Measurements from ENCODE around the gene CD3G. TPM values are rescaled to one million over a fixed set of nuclear protein-coding genes. Genes with fewer than 3 reads are reported as not detected.

CD3G gene
- total RNA-seq, 1 donor from 2014 or later, result not detected

DNA sequence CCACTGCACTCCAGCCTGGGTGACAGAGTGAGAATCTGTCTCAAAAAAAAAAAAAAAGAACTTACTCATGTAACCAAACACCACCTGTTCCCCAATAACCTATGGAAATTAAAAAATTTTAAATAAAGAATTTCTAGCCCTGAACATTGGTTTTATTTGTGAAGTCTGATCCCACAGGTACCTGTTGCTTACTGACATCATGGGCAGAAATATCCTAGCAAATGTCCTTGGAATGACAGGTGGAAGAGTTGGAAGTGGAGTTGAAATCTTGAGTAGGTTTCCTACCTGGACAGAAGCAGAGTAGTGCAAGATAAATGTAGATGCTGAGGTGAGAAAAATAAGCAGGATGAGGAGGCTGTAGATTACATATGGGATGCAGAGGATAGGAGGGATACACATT is 18.9 kb upstream of the CD3G start:
- no peak for DNase-seq (ENCODE audit: low read depth)

DNA sequence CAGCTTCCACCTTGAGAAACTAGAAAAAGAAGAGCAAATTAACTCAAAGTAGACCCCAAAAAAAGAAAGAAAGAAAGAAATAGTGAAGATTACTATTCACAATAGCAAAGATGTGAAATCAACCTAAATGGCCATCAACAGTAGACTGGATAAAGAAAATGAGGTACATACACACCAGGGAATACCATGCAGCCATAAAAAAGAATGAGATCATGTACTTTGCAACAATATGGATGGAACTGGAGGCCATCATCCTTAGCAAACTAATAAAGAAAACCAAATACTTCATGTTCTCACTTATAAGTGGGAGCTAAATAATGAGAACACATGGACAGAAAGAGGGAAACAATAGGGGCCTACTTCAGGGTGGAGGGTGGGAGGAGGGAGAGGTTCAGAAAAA is 15.4 kb upstream of the CD3G start:
- no peak for DNase-seq (ENCODE audit: low read depth)

DNA sequence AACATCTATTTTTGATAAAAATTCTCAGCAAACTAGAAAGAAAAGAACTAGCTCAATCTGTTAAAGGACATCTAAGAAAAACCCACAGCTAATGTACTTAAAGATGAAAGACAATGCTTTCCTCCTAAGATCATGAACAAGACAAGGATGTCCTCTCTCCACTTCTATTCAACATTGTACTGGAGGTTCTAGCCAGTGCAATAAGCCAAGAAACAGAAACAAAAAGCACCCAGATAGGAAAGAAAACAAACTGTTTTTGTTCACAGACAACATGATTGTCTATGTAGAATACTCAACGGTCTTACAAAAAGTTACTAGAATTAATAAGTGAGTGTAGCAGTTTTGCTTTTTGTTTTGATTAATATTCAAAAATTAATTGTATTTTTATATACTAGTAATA is 9.4 kb upstream of the CD3G start:
- DNase-seq (ENCODE audit: low read depth), result no peak

DNA sequence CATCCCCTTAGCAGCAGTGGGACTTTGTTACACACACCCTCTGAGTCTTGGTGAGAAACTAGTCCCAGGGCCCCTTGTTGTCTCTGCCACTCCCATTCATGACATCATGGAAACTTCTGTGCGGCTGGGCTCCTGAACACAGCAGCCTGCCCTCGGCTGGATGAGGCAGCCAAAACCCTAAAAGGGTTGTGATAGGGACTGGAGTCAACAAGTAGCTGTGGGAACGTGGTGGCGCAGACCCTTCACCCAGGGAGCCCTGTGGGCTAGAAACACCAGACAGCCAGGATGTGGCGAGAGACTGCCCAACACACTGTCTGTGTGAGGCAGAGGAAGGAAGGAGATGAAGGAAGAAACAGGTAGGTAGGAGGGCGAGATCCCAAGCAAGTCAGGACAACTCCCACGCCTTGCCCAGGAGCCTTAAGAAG is 5.5 kb upstream of the CD3G start:
- DNase-seq (ENCODE audit: low read depth), result no peak

DNA sequence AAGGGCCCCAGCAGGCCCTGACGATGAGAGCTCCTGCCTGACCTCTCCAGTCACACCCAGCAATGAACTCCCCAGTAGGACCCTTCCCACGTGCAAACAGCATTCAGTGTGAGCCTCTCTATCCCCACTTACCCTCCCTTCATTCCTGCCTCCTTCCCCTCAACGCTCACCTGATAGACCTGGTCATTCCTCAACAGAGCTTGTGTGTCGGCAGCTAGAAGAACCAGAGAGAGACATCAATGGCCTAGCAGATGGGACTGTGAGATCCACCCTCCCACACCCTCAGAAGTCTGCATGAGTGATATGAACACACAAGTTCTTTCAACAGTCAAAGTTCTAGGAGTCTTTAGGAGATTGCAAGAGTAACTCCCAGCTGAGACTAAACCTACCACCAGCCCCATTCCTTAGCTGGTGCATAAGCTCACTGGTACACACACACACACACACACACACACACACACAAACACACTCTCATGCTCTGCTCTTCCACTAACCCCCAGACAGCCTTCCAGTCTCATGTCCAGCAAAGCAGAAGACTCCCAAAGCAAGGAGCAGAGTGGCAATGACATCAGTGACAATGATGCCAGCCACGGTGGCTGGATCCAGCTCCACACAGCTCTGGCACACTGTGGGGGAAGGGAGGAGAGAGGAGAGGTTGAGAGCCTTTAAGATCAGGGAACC is 4.7 kb upstream of the CD3G start:
- DNase-seq (ENCODE audit: low read depth), result no peak

DNA sequence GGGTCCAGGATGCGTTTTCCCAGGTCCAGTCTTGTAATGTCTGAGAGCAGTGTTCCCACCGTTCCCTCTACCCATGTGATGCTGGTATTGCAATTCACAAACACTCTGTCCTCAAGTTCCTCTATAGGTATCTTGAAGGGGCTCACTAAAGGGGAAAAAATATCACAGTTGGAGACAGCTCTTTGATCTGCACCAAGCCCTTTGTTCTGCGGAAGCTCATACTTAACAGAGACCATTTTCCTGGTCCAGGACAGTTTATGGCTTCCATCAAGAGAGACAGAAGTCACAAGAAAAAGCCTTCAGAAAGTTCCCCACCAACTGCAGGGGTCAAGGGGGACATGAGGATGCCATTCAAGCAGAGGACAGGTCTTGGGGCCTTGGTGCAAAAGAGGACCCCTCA is 3.7 kb upstream of the CD3G start:
- no peak for DNase-seq (ENCODE audit: low read depth)

DNA sequence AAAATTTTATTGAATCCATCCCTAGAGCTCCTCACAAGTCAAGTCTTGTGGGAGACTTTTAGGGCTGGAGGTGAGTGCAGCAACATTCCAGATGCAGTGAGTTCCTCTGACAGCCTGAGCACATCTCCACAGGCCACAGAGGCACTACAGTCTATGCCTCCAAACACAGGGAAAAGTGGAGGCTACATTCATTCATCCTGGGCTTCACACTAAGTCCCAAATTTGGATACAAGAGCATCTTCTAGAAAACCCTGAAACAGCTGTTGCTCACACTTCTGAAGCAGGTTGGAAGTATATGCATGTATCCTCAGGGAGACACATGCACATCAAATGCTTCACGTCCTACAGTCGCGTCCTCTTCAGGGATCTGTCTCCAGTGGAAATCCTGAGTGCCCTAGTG is 2.9 kb upstream of the CD3G start:
- DNase-seq (ENCODE audit: low read depth), result no peak

DNA sequence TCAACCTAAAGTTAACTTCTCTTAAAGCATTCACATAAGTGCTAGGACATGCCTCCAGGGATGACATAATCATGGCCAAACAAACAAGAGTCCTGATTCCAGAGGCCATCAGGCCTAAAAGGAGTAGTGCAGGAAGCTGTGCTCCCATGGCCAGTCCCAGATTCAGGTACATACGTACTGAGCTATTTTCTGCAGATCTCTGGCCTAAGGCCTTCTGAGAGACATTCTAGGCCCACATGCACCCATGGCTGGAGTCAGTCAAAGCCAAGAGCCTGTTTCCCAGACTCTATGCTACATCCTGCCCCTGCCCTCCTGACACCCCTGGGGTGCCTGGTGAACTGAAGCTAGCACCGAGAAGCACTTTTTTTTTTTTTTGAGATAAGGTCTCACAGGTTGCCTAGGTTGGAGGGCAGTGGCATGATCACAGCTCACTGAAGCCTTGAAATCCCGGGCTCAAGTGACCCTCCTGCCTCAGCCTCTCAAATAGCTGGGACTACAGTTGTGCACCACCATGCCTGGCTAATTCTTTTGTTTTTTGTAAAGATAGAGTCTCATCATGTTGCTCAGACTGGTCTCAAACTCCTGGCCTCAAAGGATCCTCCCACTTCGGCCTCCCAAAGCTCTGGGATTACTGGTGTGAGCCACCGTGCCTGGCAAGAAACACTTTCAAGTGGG is 2.2 kb upstream of the CD3G start:
- no peak for DNase-seq (ENCODE audit: low read depth)

DNA sequence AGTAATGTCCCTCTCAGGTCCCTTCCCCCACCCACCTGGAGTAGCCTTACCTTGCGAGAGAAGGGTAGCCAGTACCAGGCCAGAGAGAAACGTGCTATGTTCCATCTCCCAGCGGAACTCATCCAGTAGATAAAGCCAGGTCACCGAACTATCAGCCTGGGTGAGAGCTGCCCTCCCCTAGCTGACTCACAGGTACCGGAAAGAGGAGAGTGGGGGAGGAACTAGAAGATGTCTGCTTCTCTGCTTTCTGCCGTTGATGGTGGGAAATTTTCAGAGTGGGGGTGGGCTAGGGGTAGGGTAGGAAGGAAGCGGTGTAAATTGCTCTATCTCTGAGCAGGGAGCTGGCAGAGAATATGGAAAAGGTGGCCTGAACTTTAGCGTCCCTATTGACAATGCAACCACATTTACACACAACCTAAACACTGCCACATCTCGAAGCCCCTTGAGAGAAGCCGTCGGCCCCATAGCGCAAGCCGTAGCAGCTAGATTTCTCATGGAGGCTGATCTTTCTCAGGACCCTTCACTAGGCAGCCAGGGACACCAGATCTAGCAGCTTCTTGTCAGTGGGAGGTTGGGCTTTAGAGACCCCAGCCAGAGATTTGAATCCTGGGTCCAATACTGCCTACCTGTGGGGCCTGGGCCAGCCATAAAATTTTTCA is 1.5 kb upstream of the CD3G start, which contains the start of gene CD3D:
CD3D (minus strand) TSS at position 203 of the 659 bp plus-strand sequence; CDS start at position 105, 98 bp downstream.
- no peak for DNase-seq (ENCODE audit: low read depth)

DNA sequence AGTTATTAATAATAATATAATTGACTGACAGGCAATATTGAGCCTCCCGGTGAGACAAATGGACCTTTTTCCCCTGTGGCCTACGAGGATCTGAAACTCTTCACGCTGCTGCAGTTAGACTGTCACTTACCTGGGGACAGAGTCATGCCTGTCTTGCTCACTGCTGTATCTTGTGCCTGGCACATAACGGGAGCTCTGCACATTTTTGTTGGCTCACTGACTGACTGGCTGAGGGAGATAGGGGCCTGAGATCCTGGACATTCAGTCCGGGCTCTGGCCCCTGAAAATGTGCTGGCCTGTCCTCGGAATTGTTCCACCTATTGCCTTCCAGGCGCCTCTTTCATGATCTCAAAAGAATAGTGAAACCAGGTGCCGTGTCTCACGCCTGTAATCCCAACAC is 896 bp upstream of the CD3G start:
- no peak for DNase-seq (ENCODE audit: low read depth)

DNA sequence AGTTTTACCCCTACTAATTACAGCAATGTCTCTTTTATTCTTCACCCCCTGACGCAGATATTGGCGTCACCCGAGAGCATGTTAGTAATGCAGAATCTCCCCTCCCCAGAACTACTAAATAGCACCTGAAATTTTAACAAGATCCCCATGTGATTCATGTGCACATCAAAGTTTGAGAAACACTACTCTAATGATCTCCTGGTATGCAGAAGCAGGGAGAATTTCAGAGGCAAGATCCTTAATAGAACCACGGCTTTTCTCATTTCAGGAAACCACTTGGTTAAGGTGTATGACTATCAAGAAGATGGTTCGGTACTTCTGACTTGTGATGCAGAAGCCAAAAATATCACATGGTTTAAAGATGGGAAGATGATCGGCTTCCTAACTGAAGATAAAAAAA is 5.3 kb downstream of the CD3G start:
- no peak for DNase-seq (ENCODE audit: low read depth)

DNA sequence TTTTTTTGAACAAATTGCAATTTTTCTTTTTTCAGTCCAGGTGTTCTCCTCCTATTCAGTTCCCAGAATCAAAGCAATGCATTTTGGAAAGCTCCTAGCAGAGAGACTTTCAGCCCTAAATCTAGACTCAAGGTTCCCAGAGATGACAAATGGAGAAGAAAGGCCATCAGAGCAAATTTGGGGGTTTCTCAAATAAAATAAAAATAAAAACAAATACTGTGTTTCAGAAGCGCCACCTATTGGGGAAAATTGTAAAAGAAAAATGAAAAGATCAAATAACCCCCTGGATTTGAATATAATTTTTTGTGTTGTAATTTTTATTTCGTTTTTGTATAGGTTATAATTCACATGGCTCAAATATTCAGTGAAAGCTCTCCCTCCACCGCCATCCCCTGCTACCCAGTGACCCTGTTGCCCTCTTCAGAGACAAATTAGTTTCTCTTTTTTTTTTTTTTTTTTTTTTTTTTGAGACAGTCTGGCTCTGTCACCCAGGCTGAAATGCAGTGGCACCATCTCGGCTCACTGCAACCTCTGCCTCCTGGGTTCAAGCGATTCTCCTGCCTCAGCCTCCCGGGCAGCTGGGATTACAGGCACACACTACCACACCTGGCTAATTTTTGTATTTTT is 9.1 kb downstream of the CD3G start:
- peak; percentile 14 for DNase-seq (ENCODE audit: low read depth)

DNA sequence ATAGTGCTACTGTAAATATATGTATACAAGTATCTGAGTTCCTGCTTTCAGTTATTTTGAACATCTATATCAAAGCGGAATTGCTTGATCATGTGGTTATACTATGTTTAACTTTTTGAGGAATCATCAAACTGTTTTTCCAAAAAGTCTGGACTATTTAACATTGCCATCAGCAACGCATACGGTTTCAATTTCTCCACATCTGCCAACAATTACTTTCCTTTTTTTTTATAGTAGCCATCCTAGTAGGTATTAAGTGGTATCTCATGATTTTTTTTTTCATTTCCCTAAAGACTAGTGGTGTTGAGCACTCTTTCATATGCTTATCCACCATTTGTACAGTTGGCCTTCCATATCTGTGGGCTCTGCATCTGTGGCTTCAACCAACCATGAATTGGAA is 13.9 kb downstream of the CD3G start:
- DNase-seq (ENCODE audit: low read depth), result no peak

DNA sequence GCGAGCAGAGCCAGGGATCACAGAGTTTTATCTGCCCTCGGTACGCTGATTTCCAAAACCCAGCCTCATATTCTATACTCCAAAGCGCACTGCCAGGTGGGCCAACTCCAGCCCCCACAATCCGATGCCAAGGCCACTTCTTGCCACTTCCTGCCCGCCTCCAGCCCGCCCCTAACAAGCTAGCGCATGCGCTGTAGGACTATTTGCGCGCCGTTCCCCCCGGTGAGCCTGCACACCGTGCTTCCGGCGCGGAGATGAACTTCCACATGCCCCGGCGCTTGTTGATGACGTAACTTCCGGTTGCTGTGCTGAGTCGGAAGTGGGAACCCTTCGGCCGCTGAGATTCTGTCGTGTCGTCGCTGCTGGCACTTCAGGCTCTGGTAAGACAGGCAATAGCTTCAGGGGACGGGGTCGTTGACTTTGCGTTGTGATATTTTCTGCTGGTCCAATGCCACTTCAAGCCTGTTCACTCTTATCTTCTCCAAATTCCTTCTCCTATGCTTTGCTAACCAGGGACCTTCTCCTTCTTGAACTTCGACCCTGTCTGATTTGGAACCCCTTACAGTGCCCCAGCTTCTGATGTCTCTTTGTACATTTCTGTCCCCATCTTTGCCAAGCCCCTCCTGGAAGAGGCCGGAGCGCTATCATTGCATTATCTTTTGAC is 15.3 kb downstream of the CD3G start, which contains the start of gene UBE4A:
UBE4A (plus strand) TSS at position 306 of the 664 bp plus-strand sequence. CDS start 5,481 bp downstream, outside the sequence.
- DNase-seq (ENCODE audit: low read depth), result peak; percentile 83

DNA sequence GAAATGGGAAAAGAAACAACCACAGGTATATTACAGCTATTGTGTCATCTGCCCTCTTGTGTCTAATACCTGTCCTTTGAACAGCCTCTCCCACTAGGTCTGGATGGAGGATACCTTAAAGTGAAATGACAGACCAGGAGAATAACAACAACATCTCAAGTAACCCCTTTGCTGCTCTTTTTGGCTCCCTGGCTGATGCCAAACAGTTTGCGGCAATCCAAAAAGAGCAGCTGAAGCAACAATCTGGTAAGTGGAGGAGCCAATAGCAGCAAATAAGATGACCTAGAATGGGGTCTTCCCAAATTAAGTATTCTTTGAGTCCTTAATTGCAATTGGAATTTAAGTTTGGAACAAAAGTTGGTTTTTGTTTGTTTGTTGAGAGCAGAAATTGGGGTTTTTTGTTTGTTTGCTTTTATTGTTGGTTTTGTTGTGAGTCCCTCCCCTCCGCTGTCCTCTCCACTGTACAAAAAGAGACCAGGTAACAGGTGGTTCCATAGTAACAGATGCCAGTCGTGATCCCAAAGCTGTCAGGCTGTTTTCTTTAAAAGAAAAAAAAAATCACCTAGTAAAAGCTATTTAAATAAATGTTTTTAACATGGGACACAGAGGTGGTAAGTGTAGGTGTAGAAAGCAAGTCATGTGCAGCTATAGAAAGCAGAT is 20.9 kb downstream of the CD3G start:
- no peak for DNase-seq (ENCODE audit: low read depth)

DNA sequence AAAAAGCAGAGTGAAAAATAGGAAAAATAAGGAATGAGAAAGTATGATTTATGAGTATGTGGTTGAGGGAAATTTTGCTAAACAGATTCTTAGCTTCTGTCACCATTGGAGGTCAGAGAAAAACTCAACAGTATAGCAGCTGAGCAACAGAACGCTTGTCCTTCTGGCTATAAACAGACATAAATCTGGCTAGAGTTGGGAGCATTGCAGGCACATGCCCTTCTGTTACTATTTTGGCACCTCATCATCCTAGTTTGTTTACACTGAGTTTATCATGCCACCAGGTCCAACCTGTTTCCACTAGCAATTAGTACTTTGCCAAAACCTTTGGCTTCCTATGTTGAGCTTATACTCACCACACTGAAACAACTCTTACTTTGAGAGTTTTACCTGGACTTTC is 22.1 kb downstream of the CD3G start:
- DNase-seq (ENCODE audit: low read depth), result no peak

DNA sequence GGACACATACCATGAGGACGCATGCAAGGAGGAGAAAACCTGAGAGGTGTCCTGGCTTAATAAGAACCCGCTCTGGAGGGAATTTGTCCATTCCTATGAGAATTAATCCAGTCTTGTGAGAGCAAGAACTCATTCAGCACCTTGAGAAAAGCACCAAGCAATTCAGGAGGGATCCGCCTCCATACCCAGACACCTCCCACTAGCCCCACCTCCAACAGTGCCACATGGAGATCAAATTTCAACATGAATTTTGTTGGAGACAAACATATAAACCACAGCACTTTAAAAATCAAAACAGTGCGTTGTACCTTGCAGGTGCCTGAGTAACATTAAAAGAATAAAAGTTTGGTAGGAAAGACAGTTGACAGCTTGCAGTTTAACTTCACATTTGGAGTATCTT is 26.6 kb downstream of the CD3G start:
- no peak for DNase-seq (ENCODE audit: low read depth)

DNA sequence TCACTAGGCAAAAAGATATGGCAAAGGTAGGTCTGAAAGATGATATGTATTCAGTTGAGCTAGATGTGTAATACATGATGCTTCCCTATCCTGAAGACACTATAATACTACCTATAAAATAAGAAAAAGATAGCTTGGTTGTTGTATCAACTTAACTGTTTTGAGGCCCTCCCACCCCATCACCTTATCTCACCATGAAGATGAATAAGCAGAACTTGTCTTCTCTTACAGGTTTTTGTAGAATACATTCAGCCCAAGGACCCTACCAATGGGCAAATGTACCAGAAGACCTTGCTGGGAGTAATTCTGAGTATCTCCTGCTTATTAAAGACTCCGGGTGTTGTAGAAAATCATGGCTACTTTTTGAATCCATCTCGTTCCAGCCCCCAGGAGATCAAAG is 29.1 kb downstream of the CD3G start:
- no peak for DNase-seq (ENCODE audit: low read depth)

DNA sequence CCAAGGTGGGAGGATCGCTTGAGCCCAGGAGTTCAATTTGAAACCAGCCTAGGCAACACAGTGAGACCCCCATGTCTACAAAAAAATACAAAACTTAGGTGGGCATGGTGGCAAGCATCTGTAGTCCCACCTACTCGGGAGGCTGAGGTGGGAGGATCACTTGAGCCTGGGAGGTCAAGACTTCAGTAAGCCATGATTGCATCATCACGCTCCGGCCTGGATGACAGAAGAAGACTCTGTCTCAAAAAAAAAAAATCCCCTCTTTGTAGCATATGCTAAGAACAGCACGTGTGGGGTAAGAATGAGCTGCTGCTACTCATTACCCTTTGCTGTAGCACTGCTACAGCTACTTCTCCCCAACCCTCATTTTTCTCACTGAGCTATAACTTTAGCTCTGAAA is 29.7 kb downstream of the CD3G start:
- DNase-seq (ENCODE audit: low read depth), result no peak

DNA sequence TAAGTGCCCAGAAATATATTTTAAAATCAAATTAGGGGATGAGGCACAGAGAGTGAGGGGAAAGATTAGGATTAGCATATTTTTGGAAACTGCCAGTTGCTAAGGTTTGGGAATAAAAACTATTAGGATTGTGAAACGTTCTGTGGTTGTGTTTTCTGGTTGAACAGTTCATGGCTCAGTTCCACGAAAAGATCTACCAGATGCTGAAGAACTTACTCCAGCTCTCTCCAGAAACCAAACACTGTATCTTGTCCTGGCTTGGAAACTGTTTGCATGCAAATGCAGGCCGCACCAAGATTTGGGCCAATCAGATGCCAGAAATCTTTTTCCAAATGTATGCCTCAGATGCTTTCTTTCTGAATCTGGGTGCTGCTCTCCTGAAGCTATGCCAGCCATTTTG is 30.6 kb downstream of the CD3G start:
- DNase-seq (ENCODE audit: low read depth), result no peak

DNA sequence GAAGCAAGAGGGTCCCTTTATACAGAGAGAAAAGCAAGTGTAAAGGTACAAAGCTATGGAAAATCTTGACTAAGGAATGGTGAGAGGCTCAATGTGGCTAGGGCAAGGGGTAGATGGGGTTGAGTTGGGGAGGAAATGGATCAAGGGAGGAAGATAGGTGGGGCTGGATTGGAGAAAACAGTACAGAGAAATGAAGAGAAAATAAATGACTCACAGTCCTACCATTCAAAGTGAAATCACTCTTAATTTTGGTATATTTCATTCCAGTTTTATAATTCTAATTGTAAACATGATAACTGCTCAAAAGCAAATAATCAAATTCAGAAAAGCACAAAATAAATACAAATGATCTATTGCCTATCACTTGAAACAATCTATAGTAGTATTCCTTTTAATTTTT is 31.8 kb downstream of the CD3G start:
- DNase-seq (ENCODE audit: low read depth), result no peak
